Naive thymus-derived CD4-positive, alpha-beta T cell (primary cell): ENCODE measurements around the gene N4BP2L1. TPM values are rescaled to one million over a fixed set of nuclear protein-coding genes. Genes with fewer than 3 reads are reported as not detected.

ENCODE experiments used
- ATAC-seq: fragments of 150-1000 bp; cut with Tn5 transposase; 2 replicates; pipeline ENCODE4 v1.10.0; 2021; ENCODE audit warnings: mild to moderate bottlenecking, moderate library complexity
- CTCF ChIA-PET: fragments of 350-600 bp; sonication (Branson Sonifier 250); formaldehyde crosslinking; loops from one replicate; lab custom pipeline; 2021; ENCODE audit warnings: antibody characterized with exemption; lab: Charles Lee
- POLR2A ChIA-PET: fragments of 350-600 bp; sonication (Branson Sonifier 250); formaldehyde crosslinking; loops from one replicate; lab custom pipeline; 2021; ENCODE audit warnings: antibody characterized with exemption, inconsistent platforms; lab: Charles Lee
- DNase-seq, 9 donors: peaks; one replicate each; pipeline versions ENCODE4 v3.0.0 to v3.0.0-alpha.2; 2020 to 2022; ENCODE audit warnings: mixed read lengths in 1 of 9
- H3K27ac ChIP-seq: one replicate; pipeline ENCODE4 v1.7.0; 2013; ENCODE audit warnings: mild to moderate bottlenecking, low read depth, low read length, moderate library complexity
- H3K27me3 ChIP-seq, 2 donors: one replicate each; pipeline ENCODE4 v1.7.0; 2013; ENCODE audit warnings: low read length in 2 of 2, mild to moderate bottlenecking in 2 of 2, moderate library complexity in 2 of 2; ENCODE audit not compliant: control insufficient read depth in 2 of 2, insufficient read depth in 2 of 2
- H3K36me3 ChIP-seq, 3 experiments: 1 replicate in 2 of 3; 2 replicates in 1 of 3; pipeline ENCODE4 v1.7.0; 2013; ENCODE audit warnings: low read length in 3 of 3, mild to moderate bottlenecking in 3 of 3, moderate library complexity in 1 of 3; ENCODE audit not compliant: insufficient read depth in 3 of 3, control insufficient read depth in 2 of 3
- H3K4me1 ChIP-seq, 2 donors: one replicate each; pipeline ENCODE4 v1.7.0; 2013; ENCODE audit warnings: low read length in 2 of 2, mild to moderate bottlenecking in 2 of 2, moderate library complexity in 1 of 2; ENCODE audit not compliant: control insufficient read depth in 2 of 2, insufficient read depth in 2 of 2
- H3K4me3 ChIP-seq: 2 replicates; pipeline ENCODE4 v1.7.0; 2013; ENCODE audit warnings: mild to moderate bottlenecking, low read length
- H3K9me3 ChIP-seq, 3 experiments: 1 replicate in 2 of 3; 2 replicates in 1 of 3; pipeline ENCODE4 v1.7.0; 2013; ENCODE audit warnings: low read length in 3 of 3; ENCODE audit not compliant: control insufficient read depth in 2 of 3
- H3K27ac Mint-ChIP-seq, 9 donors: one replicate each; pipeline ENCODE4 v1.8.0; 2020 to 2022; ENCODE audit warnings: mixed read lengths in 9 of 9, mild to moderate bottlenecking in 8 of 9, moderate library complexity in 5 of 9, inconsistent platforms in 2 of 9
- H3K27me3 Mint-ChIP-seq, 5 donors: one replicate each; pipeline ENCODE4 v1.8.0; 2021 to 2022; ENCODE audit warnings: mixed read lengths in 5 of 5, mild to moderate bottlenecking in 1 of 5
- H3K36me3 Mint-ChIP-seq, 5 donors: one replicate each; pipeline ENCODE4 v1.8.0; 2020 to 2022; ENCODE audit warnings: mixed read lengths in 5 of 5, mild to moderate bottlenecking in 3 of 5, inconsistent platforms in 1 of 5
- H3K4me1 Mint-ChIP-seq, 7 donors: one replicate each; pipeline ENCODE4 v1.8.0; 2020 to 2022; ENCODE audit warnings: mixed read lengths in 7 of 7, mild to moderate bottlenecking in 3 of 7, inconsistent platforms in 1 of 7
- H3K4me3 Mint-ChIP-seq, 10 donors: one replicate each; pipeline ENCODE4 v1.8.0; 2020 to 2022; ENCODE audit warnings: mild to moderate bottlenecking in 10 of 10, mixed read lengths in 10 of 10, moderate library complexity in 6 of 10, inconsistent platforms in 2 of 10
- H3K9me3 Mint-ChIP-seq, 11 donors: one replicate each; pipeline ENCODE4 v1.8.0; 2020 to 2022; ENCODE audit warnings: mixed read lengths in 11 of 11, mild to moderate bottlenecking in 4 of 11, inconsistent platforms in 1 of 11, moderate library complexity in 1 of 11
- intact Hi-C, 2 donors: fragments of 100-400 bp; cut with micrococcal nuclease; formaldehyde crosslinking; loops; one replicate each; pipeline ENCODE4 v1.15.1; 2023
- polyA plus RNA-seq, 2 donors: library from polyadenylated mRNA; unstranded; fragments of 300-500 nt; fragmentation: Illumina TruSeq; gene quantifications; one replicate each; pipeline ENCODE4 v1.2.3, GENCODE V29; 2021
- total RNA-seq, 6 experiments: library from RNA in 5 of 6; stranded (reverse) in 5 of 6; gene quantifications; 1 replicate in 5 of 6; 2 replicates in 1 of 6; pipeline ENCODE4 v1.2.3 and lab custom pipeline; 2021 to 2026

N4BP2L1 gene
- total and polyA plus RNA-seq, 7 experiments from 2014 or later = 30.4 to 68.8 (median 48.3) TPM

DNA sequence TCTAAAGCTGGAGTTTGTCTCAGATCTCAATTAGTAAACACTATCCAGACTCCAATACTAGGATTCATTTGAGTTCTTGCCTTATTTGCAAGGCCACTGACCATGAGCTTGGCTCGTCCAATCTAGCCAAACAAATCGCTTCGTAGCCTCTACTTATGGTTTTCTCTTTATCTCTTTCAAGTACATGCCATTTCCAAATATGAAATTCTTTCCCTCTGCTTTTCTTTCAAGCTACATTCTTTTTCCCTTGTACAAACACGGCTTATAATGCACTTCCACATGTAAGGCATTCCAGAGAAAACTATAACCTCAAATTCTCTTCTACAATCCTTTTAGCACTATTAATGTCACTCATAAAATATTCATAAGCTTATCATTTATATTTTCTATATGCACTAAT is 10.9 kb upstream of the N4BP2L1 start:
- H3K9me3 ChIP-seq = no peaks in the 10 kb centered on the region
- H3K27me3 ChIP-seq = no peaks in the 10 kb centered on the region
- Mint-ChIP-seq H3K9me3 (no peaks in the 10 kb centered on the region), H3K27me3 (no peaks in the 10 kb centered on the region), H3K36me3 (peaks cover 2 to 19% (median 9%) of the 10 kb centered on the region in 5 donors), H3K27ac (no peak overlapping the region), H3K4me3 (no peak overlapping the region), H3K4me1 (peaks cover 0 to 6% (median 3%) of the 10 kb centered on the region in 7 donors)
- DNase-seq (no peak), ATAC-seq (no peak)
- CTCF ChIA-PET = interaction anchor here (1.0 kb wide), 1 partner anchor 170 kb away, joined by 4 read pairs; no protein-coding TSS in a partner anchor
- no peaks in the 10 kb centered on the region for H3K36me3 ChIP-seq
- no peak overlapping the region for H3K27ac ChIP-seq
- intact Hi-C loops = no loop called here
- H3K4me3 ChIP-seq = no peak overlapping the region
- POLR2A ChIA-PET = no interaction called here
- no peaks in the 10 kb centered on the region for H3K4me1 ChIP-seq

DNA sequence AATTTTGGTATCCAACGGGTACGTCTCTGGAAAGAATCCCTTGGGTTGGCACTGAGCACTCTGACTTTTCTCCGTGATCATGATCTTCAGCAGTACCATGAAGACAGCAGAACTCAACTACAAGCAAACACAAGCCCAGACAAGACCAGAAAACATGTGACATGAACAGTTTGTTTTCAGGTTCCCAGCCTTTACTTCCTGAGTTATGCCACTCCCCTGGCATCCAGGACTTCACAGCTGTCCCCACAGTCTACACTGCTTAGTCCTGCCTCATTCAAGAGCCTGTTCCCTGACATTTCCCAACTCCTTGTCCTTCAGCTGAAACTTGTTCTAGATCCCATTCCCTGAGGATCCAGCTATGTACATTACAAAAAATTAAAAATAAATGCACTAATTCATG is 4.9 kb upstream of the N4BP2L1 start:
- intact Hi-C loops = no loop called here
- peaks cover 8 to 10% of the 10 kb centered on the region in 2 donors for H3K4me1 ChIP-seq
- H3K4me3 Mint-ChIP-seq = no peak overlapping the region
- no peaks in the 10 kb centered on the region for H3K9me3 Mint-ChIP-seq
- H3K36me3 ChIP-seq = peaks cover 0 to 2% (median 0%) of the 10 kb centered on the region in 3 experiments
- no peak overlapping the region for H3K27ac ChIP-seq
- peaks cover 0 to 9% (median 5%) of the 10 kb centered on the region in 5 donors for H3K36me3 Mint-ChIP-seq
- ATAC-seq (no peak), DNase-seq (no peak)
- no peaks in the 10 kb centered on the region for H3K9me3 ChIP-seq
- no peaks in the 10 kb centered on the region for H3K27me3 ChIP-seq
- peaks cover 5 to 22% (median 15%) of the 10 kb centered on the region in 7 donors for H3K4me1 Mint-ChIP-seq
- H3K27me3 Mint-ChIP-seq = no peaks in the 10 kb centered on the region
- ChIA-PET POLR2A (interaction anchor here (0.8 kb wide), 1 partner anchor 118 kb away, joined by 3 read pairs; the partner anchor contains the start of genes BRCA2 and ZAR1L), CTCF (no interaction called here)
- H3K4me3 ChIP-seq = no peak overlapping the region
- H3K27ac Mint-ChIP-seq = peak overlapping the region in 1 of 9 donors; percentile 31

GRCh38 chr13:32431361-32431760 is 3.4 kb upstream of the N4BP2L1 start:
- no peak for DNase-seq

DNA sequence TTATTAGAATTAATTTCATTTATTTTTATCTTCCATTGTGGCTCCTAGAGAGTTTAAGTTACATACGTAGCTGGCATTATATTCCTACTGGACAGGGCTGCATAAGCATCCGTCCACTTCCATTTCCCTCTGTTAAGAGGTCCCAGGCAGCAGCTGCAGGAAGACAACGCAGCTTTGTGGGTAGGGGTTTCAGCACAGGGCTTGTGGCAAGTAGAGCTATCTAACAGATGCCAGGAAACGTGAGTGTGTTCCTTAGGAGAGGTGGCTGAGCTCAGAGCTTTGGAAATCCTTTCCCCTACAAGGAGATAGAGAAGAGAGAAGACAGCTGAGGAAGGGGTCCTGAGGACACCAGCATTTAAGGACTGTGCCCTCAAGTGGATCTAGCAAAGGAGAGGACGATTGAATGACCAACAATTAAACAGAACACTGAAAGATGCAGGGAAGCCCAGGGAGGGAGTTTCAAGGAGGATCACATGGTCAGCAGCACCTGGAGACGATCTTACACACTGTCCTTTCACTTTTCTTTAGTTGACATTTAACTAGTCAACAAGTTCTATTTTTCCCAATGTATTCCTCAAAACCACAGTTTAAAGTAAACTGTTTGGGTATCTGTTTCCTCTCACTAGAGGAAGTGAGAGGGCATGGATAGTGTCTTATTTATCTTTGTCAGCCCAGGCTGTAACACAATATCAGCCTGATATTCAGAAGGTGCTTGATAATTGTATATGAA is 2.3 kb upstream of the N4BP2L1 start:
- H3K4me1 Mint-ChIP-seq = peaks cover 17 to 38% (median 30%) of the 10 kb centered on the region in 7 donors
- POLR2A ChIA-PET = interaction anchor here (1.5 to 5.4 kb wide), 2 partner anchors 12 to 115 kb away, joined by 5 to 55 read pairs; partner anchors contain the start of genes BRCA2 and ZAR1L
- H3K27ac Mint-ChIP-seq = peak overlapping the region in 8 of 9 donors; percentile 7 to 84 (median 44)
- Histone ChIP-seq H3K4me1 (peaks cover 16 to 17% of the 10 kb centered on the region in 2 donors), H3K27me3 (no peaks in the 10 kb centered on the region), H3K36me3 (peaks cover 0 to 11% (median 0%) of the 10 kb centered on the region in 3 experiments), H3K27ac (no peak overlapping the region), H3K4me3 (no peak overlapping the region), H3K9me3 (no peaks in the 10 kb centered on the region)
- no peak for DNase-seq
- CTCF ChIA-PET = no interaction called here
- H3K36me3 Mint-ChIP-seq = peaks cover 0 to 13% (median 6%) of the 10 kb centered on the region in 5 donors
- H3K4me3 Mint-ChIP-seq = peak overlapping the region in 1 of 10 donors; percentile 55
- H3K9me3 Mint-ChIP-seq = no peaks in the 10 kb centered on the region
- no peak for ATAC-seq
- intact Hi-C loops = no loop called here
- no peaks in the 10 kb centered on the region for H3K27me3 Mint-ChIP-seq

More at GRCh38 chr13:32431361-32431760, 3.4 kb upstream of the N4BP2L1 start:
- H3K27me3 ChIP-seq = no peaks in the 10 kb centered on the region
- Mint-ChIP-seq H3K27ac (no peak overlapping the region), H3K9me3 (no peaks in the 10 kb centered on the region), H3K36me3 (peaks cover 0 to 9% (median 8%) of the 10 kb centered on the region in 5 donors), H3K27me3 (no peaks in the 10 kb centered on the region), H3K4me1 (peaks cover 7 to 27% (median 19%) of the 10 kb centered on the region in 7 donors), H3K4me3 (no peak overlapping the region)
- no peaks in the 10 kb centered on the region for H3K9me3 ChIP-seq
- H3K27ac ChIP-seq = no peak overlapping the region
- ChIA-PET POLR2A (no interaction called here), CTCF (no interaction called here)
- ATAC-seq = no peak
- intact Hi-C loops = no loop called here
- H3K4me3 ChIP-seq = no peak overlapping the region
- peaks cover 0 to 11% (median 0%) of the 10 kb centered on the region in 3 experiments for H3K36me3 ChIP-seq
- peaks cover 8 to 10% of the 10 kb centered on the region in 2 donors for H3K4me1 ChIP-seq

DNA sequence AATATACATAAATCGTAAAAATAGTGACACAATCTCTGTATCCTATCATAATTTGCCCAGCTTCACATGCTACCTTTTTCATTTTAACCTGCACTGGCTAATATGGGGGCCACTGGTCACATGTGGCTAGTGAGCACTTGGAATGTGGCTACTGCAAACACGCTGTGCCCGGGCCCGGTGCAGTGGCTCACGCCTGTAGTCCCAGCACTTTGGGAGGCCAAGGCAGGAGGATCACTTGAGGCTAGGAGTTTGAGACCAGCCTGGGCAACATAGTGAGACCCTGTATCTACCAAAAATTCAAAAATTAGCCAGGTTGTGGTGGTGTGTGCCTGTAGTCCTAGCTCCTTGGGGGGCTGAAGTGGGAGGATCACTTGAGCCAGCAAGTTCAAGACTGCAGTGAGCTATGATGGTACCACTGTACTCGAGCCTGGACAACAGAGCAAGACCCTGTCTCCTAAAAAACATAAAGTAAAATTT is 1.5 kb upstream of the N4BP2L1 start:
- no peak overlapping the region for H3K4me3 Mint-ChIP-seq
- Histone ChIP-seq H3K27ac (no peak overlapping the region), H3K36me3 (peaks cover 0 to 11% (median 0%) of the 10 kb centered on the region in 3 experiments), H3K27me3 (no peaks in the 10 kb centered on the region), H3K9me3 (no peaks in the 10 kb centered on the region), H3K4me3 (no peak overlapping the region), H3K4me1 (peaks cover 19 to 20% of the 10 kb centered on the region in 2 donors)
- intact Hi-C loops = loop anchor here (5.0 to 10.0 kb wide), 5 partner anchors 47 to 1388 kb away; partner anchors contain the start of genes FRY (in 2 of the 2) and RFC3 (in 1 of the 2)
- peak overlapping the region in 6 of 9 donors; percentile 54 to 96 (median 94) for H3K27ac Mint-ChIP-seq
- H3K36me3 Mint-ChIP-seq = peaks cover 0 to 15% (median 7%) of the 10 kb centered on the region in 5 donors
- ChIA-PET CTCF (interaction anchor here (1.0 kb wide), 1 partner anchor 152 kb away, joined by 3 read pairs; no protein-coding TSS in a partner anchor), POLR2A (interaction anchor here (1.5 to 5.5 kb wide), 3 partner anchors 13 to 115 kb away, joined by 5 to 55 read pairs (median 26); partner anchors contain the start of genes BRCA2, N4BP2L2 and ZAR1L)
- H3K27me3 Mint-ChIP-seq = no peaks in the 10 kb centered on the region
- no peaks in the 10 kb centered on the region for H3K9me3 Mint-ChIP-seq
- ATAC-seq (no peak), DNase-seq (no peak)
- peaks cover 21 to 40% (median 34%) of the 10 kb centered on the region in 7 donors for H3K4me1 Mint-ChIP-seq
